Measurements from ENCODE around the gene DAB2IP. TPM values are rescaled to one million over a fixed set of nuclear protein-coding genes. Genes with fewer than 3 reads are reported as not detected.

DAB2IP gene
- total RNA-seq, 1 donor from 2014 or later, result 41.7 TPM

DNA sequence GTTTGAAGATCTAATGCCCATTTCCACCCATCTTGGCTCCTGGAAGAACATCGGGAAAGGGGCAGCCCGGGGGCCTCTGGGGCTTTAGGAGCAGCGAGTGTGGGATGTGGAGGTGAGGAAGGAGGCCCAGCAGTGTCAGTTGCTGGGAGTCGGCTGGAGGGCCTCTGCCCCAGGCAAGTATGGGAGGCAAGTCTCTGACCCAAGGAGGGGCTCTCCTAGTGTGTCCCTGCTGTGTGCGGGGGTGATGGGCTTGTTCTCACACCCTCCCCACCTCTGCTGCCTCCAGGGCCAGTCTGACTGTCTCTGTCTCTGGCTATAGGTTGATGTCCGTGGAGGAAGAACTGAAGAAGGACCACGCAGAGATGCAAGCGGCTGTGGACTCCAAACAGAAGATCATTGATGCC, 129.7 kb downstream of the DAB2IP start:
- Mint-ChIP-seq H3K4me1 (ENCODE audit: low read depth, unreplicated experiment) (peaks cover 29% of the 10 kb centered on the region), H3K36me3 (ENCODE audit: low read depth, unreplicated experiment) (peaks cover 17% of the 10 kb centered on the region), H3K27ac (ENCODE audit: unreplicated experiment) (no peak overlapping the region), H3K9me3 (ENCODE audit: unreplicated experiment) (peaks cover 2% of the 10 kb centered on the region), H3K4me3 (ENCODE audit: unreplicated experiment) (no peak overlapping the region), H3K27me3 (ENCODE audit: low read depth, unreplicated experiment) (no peaks in the 10 kb centered on the region)
- Histone ChIP-seq H3K9me3 (ENCODE audit: insufficient read depth, low read depth, low read length) (no peaks in the 10 kb centered on the region), H3K4me2 (ENCODE audit: low read length) (no peak overlapping the region), H3K79me2 (ENCODE audit: insufficient read depth, low read length) (no peaks in the 10 kb centered on the region), H3K36me3 (ENCODE audit: insufficient read depth, low read length) (peaks cover 4% of the 10 kb centered on the region), H3K27ac (ENCODE audit: low read depth, low read length) (no peak overlapping the region), H4K20me1 (ENCODE audit: insufficient read depth, low read length) (peaks cover 22% of the 10 kb centered on the region), H2AFZ (ENCODE audit: low read depth, low read length) (no peak overlapping the region), H3K4me1 (ENCODE audit: insufficient read depth, low read length) (peaks cover 12% of the 10 kb centered on the region), H3K4me3 (ENCODE audit: insufficient read depth, low read depth, low read length) (no peak overlapping the region), H3K9ac (ENCODE audit: low read length) (no peak overlapping the region), H3K27me3 (ENCODE audit: insufficient read depth, low read length) (no peaks in the 10 kb centered on the region)
- FAIRE-seq (no peak), DNase-seq (ENCODE audit: low read depth) (no peak)
- no peak for TF ChIP-seq EZH2 (IDR thresholded peaks at IDR 0.05; ENCODE audit: insufficient read depth, low read length)
- TF ChIP-seq, protein P1, sequence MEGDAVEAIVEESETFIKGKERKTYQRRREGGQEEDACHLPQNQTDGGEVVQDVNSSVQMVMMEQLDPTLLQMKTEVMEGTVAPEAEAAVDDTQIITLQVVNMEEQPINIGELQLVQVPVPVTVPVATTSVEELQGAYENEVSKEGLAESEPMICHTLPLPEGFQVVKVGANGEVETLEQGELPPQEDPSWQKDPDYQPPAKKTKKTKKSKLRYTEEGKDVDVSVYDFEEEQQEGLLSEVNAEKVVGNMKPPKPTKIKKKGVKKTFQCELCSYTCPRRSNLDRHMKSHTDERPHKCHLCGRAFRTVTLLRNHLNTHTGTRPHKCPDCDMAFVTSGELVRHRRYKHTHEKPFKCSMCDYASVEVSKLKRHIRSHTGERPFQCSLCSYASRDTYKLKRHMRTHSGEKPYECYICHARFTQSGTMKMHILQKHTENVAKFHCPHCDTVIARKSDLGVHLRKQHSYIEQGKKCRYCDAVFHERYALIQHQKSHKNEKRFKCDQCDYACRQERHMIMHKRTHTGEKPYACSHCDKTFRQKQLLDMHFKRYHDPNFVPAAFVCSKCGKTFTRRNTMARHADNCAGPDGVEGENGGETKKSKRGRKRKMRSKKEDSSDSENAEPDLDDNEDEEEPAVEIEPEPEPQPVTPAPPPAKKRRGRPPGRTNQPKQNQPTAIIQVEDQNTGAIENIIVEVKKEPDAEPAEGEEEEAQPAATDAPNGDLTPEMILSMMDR (IDR thresholded peaks at IDR 0.05; ENCODE audit: insufficient read depth, low read depth, low read length), result no peak

DNA sequence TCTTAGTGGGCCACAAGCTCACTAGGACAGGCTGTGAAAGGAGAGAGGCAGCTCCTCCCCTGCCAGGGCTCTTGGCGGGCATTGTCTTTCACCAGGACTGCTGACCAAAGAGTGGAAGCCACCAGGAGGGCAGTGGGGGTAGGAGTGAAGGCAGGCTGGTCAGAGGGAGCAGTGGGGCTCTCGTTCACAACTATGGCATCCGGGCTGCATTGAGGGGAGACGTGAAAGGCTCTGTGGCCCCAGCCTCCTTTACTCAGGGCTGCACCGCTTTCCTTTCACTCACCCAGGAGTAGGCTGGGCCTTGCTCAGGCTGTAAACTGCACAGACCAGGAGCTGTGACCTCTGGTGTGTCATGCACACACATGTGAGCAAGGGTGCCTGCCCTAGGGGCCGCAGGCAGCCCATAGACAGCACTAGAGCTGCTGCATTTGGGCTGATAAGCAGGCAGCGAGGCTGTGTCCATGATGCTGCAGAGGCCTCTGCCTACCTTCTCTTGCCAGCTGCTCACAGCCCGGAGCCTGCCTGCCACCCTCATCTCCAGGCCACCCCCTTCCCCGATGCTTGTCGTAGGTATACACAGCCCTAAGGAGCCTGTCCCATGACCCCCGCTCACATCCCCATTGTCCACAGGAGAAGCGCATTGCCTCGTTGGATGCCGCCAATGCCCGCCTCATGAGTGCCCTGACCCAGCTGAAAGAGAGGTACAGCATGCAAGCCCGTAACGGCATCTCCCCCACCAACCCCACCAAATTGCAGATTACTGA, 130.4 kb downstream of the DAB2IP start:
- Histone ChIP-seq H3K4me1 (ENCODE audit: insufficient read depth, low read length) (peaks cover 12% of the 10 kb centered on the region), H3K27ac (ENCODE audit: low read depth, low read length) (no peak overlapping the region), H3K4me2 (ENCODE audit: low read length) (no peak overlapping the region), H2AFZ (ENCODE audit: low read depth, low read length) (no peak overlapping the region), H3K79me2 (ENCODE audit: insufficient read depth, low read length) (no peaks in the 10 kb centered on the region), H3K36me3 (ENCODE audit: insufficient read depth, low read length) (peaks cover 4% of the 10 kb centered on the region), H3K9me3 (ENCODE audit: insufficient read depth, low read depth, low read length) (no peaks in the 10 kb centered on the region), H4K20me1 (ENCODE audit: insufficient read depth, low read length) (peaks cover 22% of the 10 kb centered on the region), H3K4me3 (ENCODE audit: insufficient read depth, low read depth, low read length) (no peak overlapping the region), H3K9ac (ENCODE audit: low read length) (no peak overlapping the region), H3K27me3 (ENCODE audit: insufficient read depth, low read length) (no peaks in the 10 kb centered on the region)
- DNase-seq (ENCODE audit: low read depth), result no peak
- Mint-ChIP-seq H3K36me3 (ENCODE audit: low read depth, unreplicated experiment) (peaks cover 13% of the 10 kb centered on the region), H3K4me3 (ENCODE audit: unreplicated experiment) (no peak overlapping the region), H3K27me3 (ENCODE audit: low read depth, unreplicated experiment) (no peaks in the 10 kb centered on the region), H3K27ac (ENCODE audit: unreplicated experiment) (no peak overlapping the region), H3K4me1 (ENCODE audit: low read depth, unreplicated experiment) (peaks cover 29% of the 10 kb centered on the region), H3K9me3 (ENCODE audit: unreplicated experiment) (peaks cover 2% of the 10 kb centered on the region)
- TF ChIP-seq, protein P1 (IDR thresholded peaks at IDR 0.05; ENCODE audit: insufficient read depth, low read depth, low read length), result no peak
- no peak for TF ChIP-seq EZH2 (IDR thresholded peaks at IDR 0.05; ENCODE audit: insufficient read depth, low read length)
- no peak for FAIRE-seq

DNA sequence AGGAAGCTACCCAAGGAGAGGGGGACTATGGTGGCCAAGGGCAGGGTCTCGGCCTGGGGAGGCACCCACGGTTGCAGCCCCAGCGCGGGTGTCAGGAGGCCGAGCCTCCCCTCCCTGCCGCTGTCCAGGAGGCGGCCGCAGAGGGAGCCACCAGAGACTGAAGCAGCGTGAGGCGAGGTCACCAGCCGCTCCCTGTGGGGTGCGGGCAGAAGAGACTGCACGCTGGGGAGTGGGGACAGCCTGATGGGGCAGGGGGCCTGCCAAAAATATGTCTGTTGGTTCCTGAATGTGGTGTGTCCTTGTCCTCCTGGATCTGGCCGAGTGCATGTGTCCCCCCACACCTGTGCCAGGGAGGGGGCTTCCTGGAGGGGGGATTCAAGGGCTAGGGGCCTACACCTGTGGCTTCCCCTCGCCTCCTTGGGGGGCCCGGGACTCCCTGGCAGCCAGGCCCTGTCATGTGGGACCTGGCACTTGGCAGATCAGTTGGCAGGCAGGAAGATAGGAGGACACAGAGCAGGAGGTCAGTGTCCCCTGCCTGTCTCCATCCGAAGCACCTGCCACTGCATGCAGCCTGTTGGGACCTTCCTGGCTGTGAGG, 131.2 kb downstream of the DAB2IP start:
- H3K79me2 ChIP-seq (ENCODE audit: insufficient read depth, low read length), result no peaks in the 10 kb centered on the region
- H3K4me3 ChIP-seq (ENCODE audit: insufficient read depth, low read depth, low read length), result no peak overlapping the region
- Mint-ChIP-seq H3K36me3 (ENCODE audit: low read depth, unreplicated experiment) (peaks cover 7% of the 10 kb centered on the region), H3K27me3 (ENCODE audit: low read depth, unreplicated experiment) (no peaks in the 10 kb centered on the region), H3K27ac (ENCODE audit: unreplicated experiment) (no peak overlapping the region), H3K9me3 (ENCODE audit: unreplicated experiment) (peaks cover 2% of the 10 kb centered on the region), H3K4me3 (ENCODE audit: unreplicated experiment) (no peak overlapping the region), H3K4me1 (ENCODE audit: low read depth, unreplicated experiment) (peaks cover 29% of the 10 kb centered on the region)
- no peaks in the 10 kb centered on the region for H3K27me3 ChIP-seq (ENCODE audit: insufficient read depth, low read length)
- H3K9me3 ChIP-seq (ENCODE audit: insufficient read depth, low read depth, low read length), result no peaks in the 10 kb centered on the region
- no peak for DNase-seq (ENCODE audit: low read depth)
- peaks cover 12% of the 10 kb centered on the region for H3K4me1 ChIP-seq (ENCODE audit: insufficient read depth, low read length)
- H3K36me3 ChIP-seq (ENCODE audit: insufficient read depth, low read length), result peaks cover 4% of the 10 kb centered on the region
- no peak overlapping the region for H3K27ac ChIP-seq (ENCODE audit: low read depth, low read length)
- TF ChIP-seq, protein P1 (IDR thresholded peaks at IDR 0.05; ENCODE audit: insufficient read depth, low read depth, low read length), result no peak
- no peak for TF ChIP-seq EZH2 (IDR thresholded peaks at IDR 0.05; ENCODE audit: insufficient read depth, low read length)
- H4K20me1 ChIP-seq (ENCODE audit: insufficient read depth, low read length), result peaks cover 22% of the 10 kb centered on the region
- no peak overlapping the region for H3K9ac ChIP-seq (ENCODE audit: low read length)
- no peak for FAIRE-seq
- no peak overlapping the region for H3K4me2 ChIP-seq (ENCODE audit: low read length)
- H2AFZ ChIP-seq (ENCODE audit: low read depth, low read length), result no peak overlapping the region
